ENCODE results near the gene GABBR2. TPM values are rescaled to one million over a fixed set of nuclear protein-coding genes. Genes with fewer than 3 reads are reported as not detected.

The GABBR2 gene
- total RNA-seq, 1 donor from 2014 or later, result 0.84 TPM

DNA sequence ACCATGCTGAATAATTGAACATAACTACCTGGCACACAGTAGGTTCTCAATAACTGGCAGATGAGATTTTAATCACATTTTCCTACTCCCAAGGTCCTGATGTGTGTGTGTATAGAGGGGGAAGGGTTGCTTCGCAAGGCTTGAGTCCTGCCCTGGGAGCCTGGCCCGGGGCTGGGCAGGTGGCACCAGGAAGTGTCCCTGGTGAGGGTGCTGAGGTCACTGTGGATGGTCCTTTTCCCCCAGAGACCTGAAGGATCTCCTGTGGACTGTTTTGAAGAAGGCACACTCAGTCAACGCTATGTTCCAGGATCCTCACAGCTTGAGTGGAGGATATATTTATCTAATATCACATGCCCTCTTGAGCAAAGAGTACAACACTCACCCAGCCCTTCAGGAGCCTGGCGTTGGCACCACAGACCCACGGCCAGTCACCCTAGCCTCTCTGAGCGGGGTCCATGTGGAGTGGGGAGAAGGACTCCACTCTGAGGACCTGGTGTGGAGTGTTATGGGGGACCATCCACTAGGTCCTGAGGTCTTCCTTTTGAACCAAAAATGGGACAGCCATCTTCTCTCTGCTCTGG lies 177.8 kb downstream of the GABBR2 start:
- Histone ChIP-seq H3K27me3 (no peaks in the 10 kb centered on the region), H3K27ac (no peak overlapping the region), H3K36me3 (no peaks in the 10 kb centered on the region), H3K4me1 (no peaks in the 10 kb centered on the region), H3K9me3 (no peaks in the 10 kb centered on the region), H3K4me3 (no peak overlapping the region)
- intact Hi-C loops (cut with DNase I), result no loop called here
- ATAC-seq (peak; percentile 61), DNase-seq (no peak)
- TF ChIP-seq, protein P1, sequence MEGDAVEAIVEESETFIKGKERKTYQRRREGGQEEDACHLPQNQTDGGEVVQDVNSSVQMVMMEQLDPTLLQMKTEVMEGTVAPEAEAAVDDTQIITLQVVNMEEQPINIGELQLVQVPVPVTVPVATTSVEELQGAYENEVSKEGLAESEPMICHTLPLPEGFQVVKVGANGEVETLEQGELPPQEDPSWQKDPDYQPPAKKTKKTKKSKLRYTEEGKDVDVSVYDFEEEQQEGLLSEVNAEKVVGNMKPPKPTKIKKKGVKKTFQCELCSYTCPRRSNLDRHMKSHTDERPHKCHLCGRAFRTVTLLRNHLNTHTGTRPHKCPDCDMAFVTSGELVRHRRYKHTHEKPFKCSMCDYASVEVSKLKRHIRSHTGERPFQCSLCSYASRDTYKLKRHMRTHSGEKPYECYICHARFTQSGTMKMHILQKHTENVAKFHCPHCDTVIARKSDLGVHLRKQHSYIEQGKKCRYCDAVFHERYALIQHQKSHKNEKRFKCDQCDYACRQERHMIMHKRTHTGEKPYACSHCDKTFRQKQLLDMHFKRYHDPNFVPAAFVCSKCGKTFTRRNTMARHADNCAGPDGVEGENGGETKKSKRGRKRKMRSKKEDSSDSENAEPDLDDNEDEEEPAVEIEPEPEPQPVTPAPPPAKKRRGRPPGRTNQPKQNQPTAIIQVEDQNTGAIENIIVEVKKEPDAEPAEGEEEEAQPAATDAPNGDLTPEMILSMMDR (IDR thresholded peaks at IDR 0.05), result no peak

DNA sequence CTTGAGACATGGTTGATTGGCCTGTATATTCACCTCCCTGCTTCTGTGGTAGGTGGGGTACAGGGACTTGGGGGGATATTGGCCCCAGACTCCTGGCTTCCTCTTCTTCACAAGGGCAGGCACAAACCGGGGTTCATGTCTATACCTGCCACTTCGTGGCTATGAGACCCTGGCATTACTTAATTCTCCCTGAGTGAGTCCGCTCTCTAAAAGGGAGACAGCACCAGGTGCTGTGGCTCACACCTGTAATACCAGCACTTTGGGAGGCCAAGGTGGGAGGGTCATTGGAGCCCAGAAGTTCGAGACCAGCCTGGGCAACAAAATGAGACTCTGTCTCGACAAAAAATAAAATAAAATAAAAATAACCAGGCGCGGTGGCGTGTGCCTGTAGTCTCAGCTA lies 178.5 kb downstream of the GABBR2 start:
- DNase-seq (no peak), ATAC-seq (no peak)
- no peaks in the 10 kb centered on the region for H3K27me3 ChIP-seq
- H3K27ac ChIP-seq, result no peak overlapping the region
- intact Hi-C loops (cut with DNase I), result no loop called here
- no peaks in the 10 kb centered on the region for H3K4me1 ChIP-seq
- no peaks in the 10 kb centered on the region for H3K9me3 ChIP-seq
- no peak overlapping the region for H3K4me3 ChIP-seq
- TF ChIP-seq, protein P1 (IDR thresholded peaks at IDR 0.05), result no peak
- no peaks in the 10 kb centered on the region for H3K36me3 ChIP-seq

DNA sequence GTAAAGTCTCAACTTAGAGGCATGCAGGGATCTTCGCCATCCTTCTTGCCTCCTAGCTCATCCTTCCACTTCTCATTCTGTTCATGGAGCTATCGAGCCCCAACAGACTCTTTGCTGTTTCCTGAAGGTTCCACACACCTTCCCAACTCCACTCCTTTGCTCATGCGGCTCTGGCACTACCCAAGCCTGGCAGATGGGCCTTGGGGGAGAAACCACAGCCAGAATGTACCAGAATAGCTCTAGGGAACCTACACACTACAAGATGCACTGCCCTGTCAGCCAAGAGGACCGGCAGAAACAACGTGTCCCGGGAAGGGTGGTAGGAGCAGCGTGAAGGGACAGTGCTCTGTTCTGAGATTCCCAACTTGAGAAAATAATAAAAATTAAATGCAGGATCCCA lies 178.9 kb downstream of the GABBR2 start:
- H3K36me3 ChIP-seq, result no peaks in the 10 kb centered on the region
- H3K27me3 ChIP-seq, result no peaks in the 10 kb centered on the region
- H3K4me1 ChIP-seq, result no peaks in the 10 kb centered on the region
- TF ChIP-seq, protein P1 (IDR thresholded peaks at IDR 0.05), result no peak
- no peak overlapping the region for H3K4me3 ChIP-seq
- no peak overlapping the region for H3K27ac ChIP-seq
- H3K9me3 ChIP-seq, result no peaks in the 10 kb centered on the region
- intact Hi-C loops (cut with DNase I), result no loop called here
- ATAC-seq (no peak), DNase-seq (no peak)

DNA sequence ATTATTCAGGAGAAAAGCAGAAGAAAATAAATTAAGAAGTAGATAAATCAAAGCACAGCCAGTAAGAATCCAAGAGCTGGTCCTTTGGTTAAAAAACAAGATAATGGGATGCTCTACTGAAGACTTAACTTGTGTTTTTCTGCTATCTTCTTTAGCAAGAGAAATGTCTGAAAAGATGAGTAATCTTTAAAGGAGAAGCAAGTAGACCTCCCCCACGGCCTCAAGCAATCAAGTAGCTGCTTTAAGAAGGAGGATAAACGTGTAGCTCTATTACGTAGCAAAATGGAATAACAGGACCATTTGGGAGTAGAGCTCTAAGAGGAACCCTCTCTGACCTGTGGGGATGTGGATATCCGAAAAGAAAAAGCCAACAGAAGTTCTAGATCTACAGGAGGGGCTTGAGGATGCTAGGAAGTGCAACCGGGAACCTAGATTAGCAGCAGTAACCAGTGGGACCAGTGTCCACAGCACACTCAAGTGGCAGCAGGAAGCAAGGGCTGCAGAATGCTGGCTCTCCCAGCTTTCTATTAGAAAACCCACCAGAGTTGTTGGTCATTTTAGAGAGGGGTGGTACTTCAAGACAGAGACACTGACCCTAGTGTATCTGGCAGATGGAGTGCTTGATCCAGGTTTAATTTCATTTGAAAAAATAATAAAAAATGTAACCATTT lies 185.4 kb downstream of the GABBR2 start:
- TF ChIP-seq, protein P1 (IDR thresholded peaks at IDR 0.05), result no peak
- intact Hi-C loops (cut with DNase I), result no loop called here
- no peaks in the 10 kb centered on the region for H3K36me3 ChIP-seq
- no peaks in the 10 kb centered on the region for H3K9me3 ChIP-seq
- DNase-seq, result no peak
- no peak overlapping the region for H3K27ac ChIP-seq
- H3K4me3 ChIP-seq, result no peak overlapping the region
- peak; percentile 36 for ATAC-seq
- H3K27me3 ChIP-seq, result peaks cover 3% of the 10 kb centered on the region
- H3K4me1 ChIP-seq, result no peaks in the 10 kb centered on the region

DNA sequence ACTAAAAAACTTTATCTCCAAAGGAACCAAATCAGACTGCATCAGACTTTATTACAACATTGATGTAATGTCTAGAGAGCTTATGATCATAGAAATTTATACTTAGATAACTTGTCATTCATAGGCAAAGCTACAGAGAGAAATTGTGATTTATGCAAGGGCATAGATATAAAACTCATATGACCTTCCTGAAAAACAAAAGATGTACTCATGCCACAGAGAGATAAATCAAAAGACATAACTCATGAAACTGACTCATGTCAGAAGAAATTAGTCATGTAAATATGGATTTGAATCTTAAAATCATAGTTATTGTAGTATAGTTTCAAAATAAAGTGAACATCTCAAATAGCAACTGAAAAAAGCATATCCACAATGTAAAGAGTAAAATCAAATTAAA lies 186.2 kb downstream of the GABBR2 start:
- DNase-seq (no peak), ATAC-seq (no peak)
- no peaks in the 10 kb centered on the region for H3K36me3 ChIP-seq
- no peaks in the 10 kb centered on the region for H3K4me1 ChIP-seq
- no peak overlapping the region for H3K4me3 ChIP-seq
- TF ChIP-seq, protein P1 (IDR thresholded peaks at IDR 0.05), result no peak
- H3K9me3 ChIP-seq, result no peaks in the 10 kb centered on the region
- intact Hi-C loops (cut with DNase I), result no loop called here
- H3K27ac ChIP-seq, result no peak overlapping the region
- H3K27me3 ChIP-seq, result peaks cover 3% of the 10 kb centered on the region
